ENCODE data around the gene KHDRBS1.
"Not testable (repeated sequence)": the region's sequence is repeated elsewhere in the genome, so short reads cannot be mapped to it uniquely, and the experiment has no call there.

The KHDRBS1 gene

GRCh38 chr1:32013386-32014198, at the start of gene KHDRBS1:
Gene KHDRBS1, plus strand, starts transcription at chr1:32013868. Its CDS starts 128 bp downstream, at chr1:32013996.
- peak; percentile 97 for DNase-seq (ENCODE audit: low read depth)

GRCh38 chr1:31970873-31971272, 42.8 kb upstream of the KHDRBS1 start:
- no peak for DNase-seq (ENCODE audit: low read depth)

GRCh38 chr1:31976401-31976800, 37.3 kb upstream of the KHDRBS1 start:
- DNase-seq (ENCODE audit: low read depth), result no peak

- DNase-seq (ENCODE audit: low read depth), result no peak
These were observed 36.1 kb upstream of the KHDRBS1 start for GRCh38 chr1:31977385-31978131.

- DNase-seq (ENCODE audit: low read depth), result no peak
These were observed 34.7 kb upstream of the KHDRBS1 start for GRCh38 chr1:31978843-31979400.

- no peak for DNase-seq (ENCODE audit: low read depth)
These were observed 32.7 kb upstream of the KHDRBS1 start for GRCh38 chr1:31980835-31981455.

GRCh38 chr1:31981456-31981839, 32.2 kb upstream of the KHDRBS1 start:
- DNase-seq (ENCODE audit: low read depth), result no peak

GRCh38 chr1:31981972-31982371, 31.7 kb upstream of the KHDRBS1 start:
- DNase-seq (ENCODE audit: low read depth), result no peak

GRCh38 chr1:31984419-31985347, 29.0 kb upstream of the KHDRBS1 start:
- DNase-seq (ENCODE audit: low read depth), result peak; percentile 23

GRCh38 chr1:31985430-31985829, 28.2 kb upstream of the KHDRBS1 start:
- no peak for DNase-seq (ENCODE audit: low read depth)

- DNase-seq (ENCODE audit: low read depth), result no peak
These were observed 26.5 kb upstream of the KHDRBS1 start for GRCh38 chr1:31987135-31987619.

- no peak for DNase-seq (ENCODE audit: low read depth)
These were observed 23.7 kb upstream of the KHDRBS1 start for GRCh38 chr1:31989964-31990363.

- no peak for DNase-seq (ENCODE audit: low read depth)
These were observed 22.5 kb upstream of the KHDRBS1 start for GRCh38 chr1:31991182-31991581.

- DNase-seq (ENCODE audit: low read depth), result no peak
These were observed 18.4 kb upstream of the KHDRBS1 start for GRCh38 chr1:31995263-31995662.

- DNase-seq (ENCODE audit: low read depth), result not testable (repeated sequence)
These were observed 17.5 kb upstream of the KHDRBS1 start for GRCh38 chr1:31996121-31996520.

- DNase-seq (ENCODE audit: low read depth), result no peak
These were observed 11.8 kb upstream of the KHDRBS1 start for GRCh38 chr1:32001863-32002262.

GRCh38 chr1:32002285-32002684, 11.4 kb upstream of the KHDRBS1 start:
- DNase-seq (ENCODE audit: low read depth), result not testable (repeated sequence)

GRCh38 chr1:32005522-32005921, 8.1 kb upstream of the KHDRBS1 start:
- DNase-seq (ENCODE audit: low read depth), result no peak

GRCh38 chr1:32007591-32007940, 6.1 kb upstream of the KHDRBS1 start:
- no peak for DNase-seq (ENCODE audit: low read depth)

- DNase-seq (ENCODE audit: low read depth), result no peak
These were observed 3.4 kb upstream of the KHDRBS1 start for GRCh38 chr1:32010246-32010645.

GRCh38 chr1:32012709-32013385, 821 bp upstream of the KHDRBS1 start:
- DNase-seq (ENCODE audit: low read depth), result no peak
